HG03342 (cell line): ENCODE data around the gene LPAR1.
"Not testable (repeated sequence)": the region's sequence is repeated elsewhere in the genome, so short reads cannot be mapped to it uniquely, and the experiment has no call there.

Experiments used
- ATAC-seq: cut with Tn5 transposase; IDR thresholded peaks from one replicate; pipeline ENCODE4 v1.9.1; 2021; ENCODE audit warnings: mild to moderate bottlenecking, moderate library complexity; ENCODE audit not compliant: unreplicated experiment

Gene LPAR1

GRCh38 chr9:110828264-110828663 lies 210.0 kb downstream of the LPAR1 start:
- ATAC-seq = no peak

- not testable (repeated sequence) for ATAC-seq
Measured at GRCh38 chr9:110826400-110826799, 211.9 kb downstream of the LPAR1 start.

- no peak for ATAC-seq
Measured at GRCh38 chr9:110825950-110826349, 212.3 kb downstream of the LPAR1 start.

GRCh38 chr9:110825129-110825528 lies 213.1 kb downstream of the LPAR1 start:
- ATAC-seq = not testable (repeated sequence)
